Measurements from ENCODE around the gene AGPAT2.

Gene AGPAT2

DNA sequence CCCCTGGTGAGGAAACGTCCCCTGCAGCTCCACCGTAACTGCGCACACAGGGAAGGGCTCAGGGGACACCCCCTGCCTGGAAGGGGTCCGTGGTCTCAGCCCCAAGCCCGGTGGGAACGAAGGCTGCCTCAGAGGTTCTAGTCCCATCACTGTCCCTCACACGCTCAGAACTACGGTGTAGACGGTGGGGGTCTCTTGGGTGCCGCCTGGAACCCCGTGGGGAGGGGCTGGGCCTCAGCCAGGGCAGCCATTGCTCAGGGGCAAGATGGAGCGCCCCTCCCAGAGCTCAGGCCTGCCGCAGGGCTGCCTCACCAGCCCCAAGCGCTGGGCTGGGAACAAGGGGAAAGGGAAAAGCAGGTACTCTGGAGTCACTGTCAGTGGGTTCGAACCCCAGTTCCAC is 2.9 kb downstream of the AGPAT2 start:
- DNase-seq (ENCODE audit: low read depth): no peak
- TF ChIP-seq, protein P1, sequence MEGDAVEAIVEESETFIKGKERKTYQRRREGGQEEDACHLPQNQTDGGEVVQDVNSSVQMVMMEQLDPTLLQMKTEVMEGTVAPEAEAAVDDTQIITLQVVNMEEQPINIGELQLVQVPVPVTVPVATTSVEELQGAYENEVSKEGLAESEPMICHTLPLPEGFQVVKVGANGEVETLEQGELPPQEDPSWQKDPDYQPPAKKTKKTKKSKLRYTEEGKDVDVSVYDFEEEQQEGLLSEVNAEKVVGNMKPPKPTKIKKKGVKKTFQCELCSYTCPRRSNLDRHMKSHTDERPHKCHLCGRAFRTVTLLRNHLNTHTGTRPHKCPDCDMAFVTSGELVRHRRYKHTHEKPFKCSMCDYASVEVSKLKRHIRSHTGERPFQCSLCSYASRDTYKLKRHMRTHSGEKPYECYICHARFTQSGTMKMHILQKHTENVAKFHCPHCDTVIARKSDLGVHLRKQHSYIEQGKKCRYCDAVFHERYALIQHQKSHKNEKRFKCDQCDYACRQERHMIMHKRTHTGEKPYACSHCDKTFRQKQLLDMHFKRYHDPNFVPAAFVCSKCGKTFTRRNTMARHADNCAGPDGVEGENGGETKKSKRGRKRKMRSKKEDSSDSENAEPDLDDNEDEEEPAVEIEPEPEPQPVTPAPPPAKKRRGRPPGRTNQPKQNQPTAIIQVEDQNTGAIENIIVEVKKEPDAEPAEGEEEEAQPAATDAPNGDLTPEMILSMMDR (IDR thresholded peaks at IDR 0.05; ENCODE audit: low read depth, low read length, missing control alignments): no peak
- no peak overlapping the region for H3K4me3 ChIP-seq (ENCODE audit: low read depth, low read length)
- in situ Hi-C loops (cut with HindIII; ENCODE audit: low sequenced_read_pairs): no loop called here

DNA sequence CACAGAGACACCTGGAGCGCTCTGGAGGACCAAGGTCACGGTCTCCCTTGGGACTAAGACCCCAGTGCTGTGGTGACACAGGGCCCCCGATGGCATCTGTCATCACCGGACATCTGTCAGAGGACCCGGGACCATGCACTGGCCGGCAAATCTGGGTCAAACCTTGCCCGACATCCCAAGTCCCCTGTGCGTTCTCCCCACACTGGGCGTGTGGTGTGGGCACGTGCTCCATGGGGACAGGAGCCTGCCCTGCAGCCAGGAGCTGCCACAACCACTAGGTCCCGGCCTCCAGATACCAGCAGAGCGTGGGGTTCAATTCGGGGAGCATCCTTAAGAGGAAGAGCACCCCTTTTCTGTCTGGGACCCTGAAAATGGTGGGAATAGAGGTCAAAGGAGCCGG is 3.5 kb downstream of the AGPAT2 start:
- in situ Hi-C loops (cut with HindIII; ENCODE audit: low sequenced_read_pairs): no loop called here

DNA sequence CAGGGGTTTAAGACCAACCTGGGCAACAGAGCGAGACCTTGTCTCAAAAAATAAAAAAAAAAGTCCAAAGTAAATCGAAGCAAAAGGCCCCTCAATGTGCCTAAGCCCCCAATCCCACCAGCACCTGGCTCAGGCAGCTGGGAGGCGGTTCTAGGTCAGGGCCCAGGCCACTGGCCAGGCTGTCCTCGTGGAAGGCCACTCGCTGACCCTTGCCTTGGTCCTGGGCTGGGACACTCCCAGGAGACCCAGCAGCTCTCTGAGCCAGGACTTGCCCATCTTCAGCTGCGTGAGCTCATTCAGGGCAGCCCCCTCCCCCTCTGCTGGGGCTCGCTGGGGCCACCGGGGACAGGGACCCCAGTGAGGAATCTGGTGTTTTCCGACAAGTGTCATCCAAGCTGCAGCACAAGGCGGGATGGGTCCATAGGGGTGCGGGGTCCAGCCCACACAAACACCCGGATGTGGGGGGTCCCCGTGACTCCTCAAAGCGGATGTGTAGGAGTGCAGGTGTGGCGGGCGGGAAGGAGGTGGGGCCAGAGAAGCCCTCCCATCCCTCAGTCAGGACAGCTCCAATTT is 4.0 kb downstream of the AGPAT2 start:
- in situ Hi-C loops (cut with HindIII; ENCODE audit: low sequenced_read_pairs): no loop called here
- H3K4me3 ChIP-seq (ENCODE audit: low read depth, low read length): no peak overlapping the region
- TF ChIP-seq, protein P1 (IDR thresholded peaks at IDR 0.05; ENCODE audit: low read depth, low read length, missing control alignments): no peak
- no peak for DNase-seq (ENCODE audit: low read depth)

More for the DNA sequence above, 3.5 kb downstream of the AGPAT2 start:
- DNase-seq (ENCODE audit: low read depth): no peak
- TF ChIP-seq, protein P1 (IDR thresholded peaks at IDR 0.05; ENCODE audit: low read depth, low read length, missing control alignments): no peak
- H3K4me3 ChIP-seq (ENCODE audit: low read depth, low read length): no peak overlapping the region

DNA sequence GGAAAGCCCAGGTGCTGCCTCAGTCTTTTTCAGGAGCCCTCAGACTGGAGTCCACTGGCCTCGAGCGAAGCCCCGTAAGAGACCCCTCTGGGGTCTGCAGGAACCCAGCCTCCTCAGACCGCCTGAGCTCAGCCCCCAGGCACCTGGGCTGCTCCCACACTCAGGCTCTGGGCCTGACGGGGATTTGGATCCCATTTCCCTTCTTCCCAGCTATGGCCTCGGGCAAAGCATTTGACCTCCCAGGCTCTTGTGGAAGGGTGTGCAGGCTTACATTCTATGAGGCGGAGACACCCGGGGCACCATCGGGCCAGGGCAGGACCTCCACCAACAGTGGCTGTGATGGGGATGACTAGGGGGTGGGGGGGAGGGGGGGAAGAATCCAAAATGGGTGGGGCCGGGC is 4.5 kb downstream of the AGPAT2 start:
- TF ChIP-seq, protein P1 (IDR thresholded peaks at IDR 0.05; ENCODE audit: low read depth, low read length, missing control alignments): no peak
- DNase-seq (ENCODE audit: low read depth): no peak
- H3K4me3 ChIP-seq (ENCODE audit: low read depth, low read length): no peak overlapping the region
- in situ Hi-C loops (cut with HindIII; ENCODE audit: low sequenced_read_pairs): no loop called here

DNA sequence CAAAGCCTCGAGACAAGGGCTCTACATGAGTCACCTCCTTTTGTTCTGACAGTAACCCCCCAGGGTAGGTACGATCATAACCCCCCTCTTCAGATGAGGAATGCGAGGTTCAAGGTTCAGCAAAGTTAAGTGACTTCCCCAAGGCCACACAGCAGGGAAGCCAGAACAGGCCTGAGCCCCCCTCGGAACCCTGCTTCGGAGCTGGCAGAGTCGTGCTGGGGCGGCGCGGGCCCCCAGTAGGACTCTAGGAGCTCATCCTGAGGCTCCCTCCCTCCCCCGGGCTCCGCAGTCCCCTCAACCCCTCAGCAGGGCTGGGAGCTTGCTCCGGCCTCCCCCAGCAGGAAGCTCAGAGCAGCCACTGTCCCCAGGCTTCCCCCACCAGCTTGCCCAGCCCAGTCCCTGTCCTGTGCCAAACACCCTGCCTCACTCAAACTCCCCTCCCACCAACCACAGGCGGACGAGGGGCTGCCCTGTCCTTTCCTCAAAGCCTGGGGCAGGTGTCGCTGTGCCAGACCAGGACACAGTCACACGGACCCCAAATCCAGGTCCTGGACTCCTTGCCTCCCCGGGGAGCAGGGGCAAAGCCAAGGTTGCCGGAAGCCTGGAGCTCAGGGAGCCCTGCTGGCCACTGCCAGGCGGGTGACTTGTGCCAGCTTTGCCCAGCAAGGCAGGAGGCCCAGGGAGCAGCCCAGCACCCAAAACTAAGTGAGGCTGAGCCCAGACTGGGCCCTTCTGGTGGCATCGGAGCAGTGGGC is 5.1 kb downstream of the AGPAT2 start:
- no peak for DNase-seq (ENCODE audit: low read depth)
- TF ChIP-seq, protein P1 (IDR thresholded peaks at IDR 0.05; ENCODE audit: low read depth, low read length, missing control alignments): no peak
- in situ Hi-C loops (cut with HindIII; ENCODE audit: low sequenced_read_pairs): no loop called here
- no peak overlapping the region for H3K4me3 ChIP-seq (ENCODE audit: low read depth, low read length)

DNA sequence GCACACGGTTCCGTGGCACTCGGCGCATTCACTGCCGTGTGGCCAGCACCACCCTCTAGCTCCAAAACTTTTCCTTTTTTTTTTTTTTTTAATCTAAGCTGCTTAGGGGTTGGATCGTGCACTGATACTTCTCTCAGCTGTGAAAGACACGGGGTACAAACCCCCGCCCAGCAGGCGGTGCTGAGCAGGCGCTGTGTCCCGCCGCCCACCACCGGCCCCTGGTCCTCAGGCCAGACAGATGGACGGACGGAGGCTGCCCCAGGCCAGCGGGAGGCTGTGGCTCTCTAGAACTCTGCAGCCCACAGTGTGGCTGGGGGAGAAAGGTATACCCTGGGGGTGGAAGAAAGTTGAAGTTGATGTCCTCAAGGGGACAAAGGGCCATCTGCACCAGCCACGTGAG is 6.2 kb downstream of the AGPAT2 start:
- H3K4me3 ChIP-seq (ENCODE audit: low read depth, low read length): no peak overlapping the region
- in situ Hi-C loops (cut with HindIII; ENCODE audit: low sequenced_read_pairs): no loop called here
- TF ChIP-seq, protein P1 (IDR thresholded peaks at IDR 0.05; ENCODE audit: low read depth, low read length, missing control alignments): no peak
- DNase-seq (ENCODE audit: low read depth): no peak
